MCF 10A (cell line): ENCODE data around the gene ADGRG6. TPM values are rescaled to one million over a fixed set of nuclear protein-coding genes. Genes with fewer than 3 reads are reported as not detected.

ENCODE experiments used
- BruUV-seq: library from RNA; stranded (reverse); fragments of 400-500 nt; replicated peaks from 2 replicates; lab custom pipeline; 2021; lab: Mats Ljungman, UMichigan
- CTCF ChIA-PET: fragments of 300-600 bp; sonication (Branson Sonifier 250); formaldehyde crosslinking; extraction: SDS; loops from one replicate; lab custom pipeline; 2021; ENCODE audit warnings: antibody characterized with exemption, inconsistent platforms; lab: Yijun Ruan, JAX
- POLR2A ChIA-PET: fragments of 300-600, 350-650 bp; sonication (Branson Sonifier 250); formaldehyde crosslinking; extraction: SDS; loops from one replicate; lab custom pipeline; 2020; ENCODE audit warnings: antibody characterized with exemption, inconsistent platforms; lab: Yijun Ruan, JAX
- DNase-seq: peaks from one replicate; pipeline ENCODE4 v3.0.0-alpha.2; 2018; ENCODE audit not compliant: unreplicated experiment
- H3K27ac Mint-ChIP-seq: one replicate; pipeline ENCODE4 v1.8.0; 2022; ENCODE audit warnings: mild to moderate bottlenecking, low read depth, mixed read lengths; ENCODE audit not compliant: unreplicated experiment
- H3K27me3 Mint-ChIP-seq: one replicate; pipeline ENCODE4 v1.8.0; 2022; ENCODE audit warnings: mixed read lengths; ENCODE audit not compliant: insufficient read depth, unreplicated experiment
- H3K36me3 Mint-ChIP-seq: one replicate; pipeline ENCODE4 v1.8.0; 2022; ENCODE audit warnings: mild to moderate bottlenecking, moderate library complexity, mixed read lengths; ENCODE audit not compliant: insufficient read depth, unreplicated experiment
- H3K4me1 Mint-ChIP-seq: one replicate; pipeline ENCODE4 v1.8.0; 2022; ENCODE audit warnings: mixed read lengths; ENCODE audit not compliant: insufficient read depth, unreplicated experiment
- H3K4me3 Mint-ChIP-seq: one replicate; pipeline ENCODE4 v1.8.0; 2022; ENCODE audit warnings: mild to moderate bottlenecking, moderate library complexity, mixed read lengths; ENCODE audit not compliant: unreplicated experiment
- H3K9me3 Mint-ChIP-seq: one replicate; pipeline ENCODE4 v1.8.0; 2022; ENCODE audit warnings: mixed read lengths; ENCODE audit not compliant: unreplicated experiment
- intact Hi-C: fragments of 100-400 bp; cut with micrococcal nuclease; formaldehyde crosslinking; loops from 2 replicates; pipeline ENCODE4 v1.14.1; 2022
- total RNA-seq: library from RNA; stranded (reverse); gene quantifications from 2 replicates; pipeline ENCODE4 v1.2.3, GENCODE V29; 2022
- TF ChIP-seq, protein P1 (sequence below): fragments of 200-600 bp; IDR thresholded peaks from one replicate; pipeline ENCODE4 v1.8.0; 2022; ENCODE audit warnings: antibody characterized with exemption, mild to moderate bottlenecking; ENCODE audit not compliant: unreplicated experiment

ADGRG6 gene
- total RNA-seq, 1 experiment from 2014 or later: 44.2 TPM

DNA sequence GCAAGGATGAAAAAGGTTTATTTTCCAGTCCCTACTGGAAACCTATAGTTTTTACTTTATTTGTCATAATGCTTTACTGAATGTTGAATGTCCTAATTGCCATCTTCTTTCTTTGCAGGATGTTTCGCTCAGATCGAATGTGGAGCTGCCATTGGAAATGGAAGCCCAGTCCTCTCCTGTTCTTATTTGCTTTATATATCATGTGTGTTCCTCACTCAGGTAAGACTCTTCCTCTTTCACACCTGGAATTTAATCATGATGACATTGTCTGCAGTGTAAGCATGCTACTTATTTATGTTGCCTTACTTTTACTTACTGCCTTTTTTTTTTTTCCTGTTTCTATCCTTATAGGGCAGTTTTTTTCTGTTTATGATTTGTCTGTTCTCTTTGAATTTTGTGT is 7.6 kb downstream of the ADGRG6 start:
- POLR2A ChIA-PET: interaction anchor here (1.5 to 3.1 kb wide), 3 partner anchors 7 to 68 kb away, joined by 4 to 9 read pairs (median 9); no protein-coding TSS in a partner anchor
- TF ChIP-seq, protein P1, sequence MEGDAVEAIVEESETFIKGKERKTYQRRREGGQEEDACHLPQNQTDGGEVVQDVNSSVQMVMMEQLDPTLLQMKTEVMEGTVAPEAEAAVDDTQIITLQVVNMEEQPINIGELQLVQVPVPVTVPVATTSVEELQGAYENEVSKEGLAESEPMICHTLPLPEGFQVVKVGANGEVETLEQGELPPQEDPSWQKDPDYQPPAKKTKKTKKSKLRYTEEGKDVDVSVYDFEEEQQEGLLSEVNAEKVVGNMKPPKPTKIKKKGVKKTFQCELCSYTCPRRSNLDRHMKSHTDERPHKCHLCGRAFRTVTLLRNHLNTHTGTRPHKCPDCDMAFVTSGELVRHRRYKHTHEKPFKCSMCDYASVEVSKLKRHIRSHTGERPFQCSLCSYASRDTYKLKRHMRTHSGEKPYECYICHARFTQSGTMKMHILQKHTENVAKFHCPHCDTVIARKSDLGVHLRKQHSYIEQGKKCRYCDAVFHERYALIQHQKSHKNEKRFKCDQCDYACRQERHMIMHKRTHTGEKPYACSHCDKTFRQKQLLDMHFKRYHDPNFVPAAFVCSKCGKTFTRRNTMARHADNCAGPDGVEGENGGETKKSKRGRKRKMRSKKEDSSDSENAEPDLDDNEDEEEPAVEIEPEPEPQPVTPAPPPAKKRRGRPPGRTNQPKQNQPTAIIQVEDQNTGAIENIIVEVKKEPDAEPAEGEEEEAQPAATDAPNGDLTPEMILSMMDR: no peak
- H3K36me3 Mint-ChIP-seq: no peaks in the 10 kb centered on the region
- H3K4me3 Mint-ChIP-seq: no peak overlapping the region
- H3K27ac Mint-ChIP-seq: no peak overlapping the region
- no peaks in the 10 kb centered on the region for H3K27me3 Mint-ChIP-seq
- no peak for DNase-seq
- CTCF ChIA-PET: interaction anchor here (0.7 kb wide), 1 partner anchor 67 kb away, joined by 3 read pairs; no protein-coding TSS in a partner anchor
- intact Hi-C loops: no loop called here
- no peaks in the 10 kb centered on the region for H3K9me3 Mint-ChIP-seq
- BruUV-seq: no TSS peak
- peaks cover 21% of the 10 kb centered on the region for H3K4me1 Mint-ChIP-seq

DNA sequence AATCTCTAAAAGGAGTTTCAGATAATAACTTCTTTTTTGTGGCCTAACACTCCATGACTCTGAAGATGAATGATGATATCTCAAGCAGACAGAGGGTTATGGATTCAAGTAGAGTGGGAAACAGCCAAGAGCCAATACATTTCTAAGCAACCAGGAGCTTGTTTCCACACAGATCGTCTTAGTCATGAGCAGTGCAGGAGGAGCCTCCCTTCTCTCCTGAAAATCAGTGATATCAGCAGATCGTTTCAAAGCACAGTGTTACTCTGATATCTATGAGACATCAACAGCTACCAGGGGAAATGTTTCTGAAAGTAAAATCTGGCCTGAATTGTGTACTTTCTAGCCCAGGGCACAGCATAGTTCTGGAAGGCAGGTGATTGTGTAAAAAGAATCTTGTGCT is 11.5 kb downstream of the ADGRG6 start:
- Mint-ChIP-seq H3K36me3 (no peaks in the 10 kb centered on the region), H3K27me3 (no peaks in the 10 kb centered on the region), H3K27ac (peak overlapping the region; percentile 57), H3K9me3 (no peaks in the 10 kb centered on the region), H3K4me3 (peak overlapping the region; percentile 15), H3K4me1 (peaks cover 11% of the 10 kb centered on the region)
- DNase-seq: peak; percentile 61
- intact Hi-C loops: no loop called here
- TF ChIP-seq, protein P1: no peak
- BruUV-seq: no TSS peak
- ChIA-PET POLR2A (interaction anchor here (0.6 to 3.0 kb wide), 9 partner anchors 9 to 144 kb away, joined by 3 to 48 read pairs (median 6); partner anchors contain the start of gene ADGRG6), CTCF (interaction anchor here (0.9 to 1.1 kb wide), 3 partner anchors 12 to 74 kb away, joined by 3 to 4 read pairs (median 3); no protein-coding TSS in a partner anchor)

DNA sequence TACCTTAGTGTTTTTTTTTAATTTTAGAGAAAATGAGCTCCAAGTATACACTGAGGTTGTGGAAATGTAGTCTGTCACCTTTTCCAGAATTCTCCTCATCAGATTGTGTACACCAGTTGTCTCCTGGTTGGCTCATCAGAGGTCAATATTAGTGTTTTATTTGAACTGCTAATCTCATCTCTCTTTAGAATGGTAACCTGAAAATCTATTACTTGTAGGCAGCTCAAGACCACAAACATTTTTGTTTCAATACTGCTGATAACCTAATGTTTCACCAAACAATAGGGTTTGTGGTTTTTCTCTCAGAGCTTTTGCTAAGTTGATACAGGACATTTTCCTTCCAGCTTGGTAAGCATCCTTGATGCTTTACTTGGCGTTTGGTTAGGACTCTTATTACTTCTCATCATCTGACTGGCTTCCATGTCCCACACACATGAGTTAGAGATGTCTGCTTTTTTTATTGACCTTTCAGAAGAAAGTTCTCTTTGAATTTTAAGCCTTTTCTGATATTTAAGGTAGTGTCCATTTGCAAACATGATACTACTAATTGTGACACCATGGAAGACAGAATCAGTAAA is 15.1 kb downstream of the ADGRG6 start:
- POLR2A ChIA-PET: interaction anchor here (1.0 to 1.7 kb wide), 5 partner anchors 8 to 58 kb away, joined by 3 to 4 read pairs (median 3); no protein-coding TSS in a partner anchor
- no peaks in the 10 kb centered on the region for H3K36me3 Mint-ChIP-seq

DNA sequence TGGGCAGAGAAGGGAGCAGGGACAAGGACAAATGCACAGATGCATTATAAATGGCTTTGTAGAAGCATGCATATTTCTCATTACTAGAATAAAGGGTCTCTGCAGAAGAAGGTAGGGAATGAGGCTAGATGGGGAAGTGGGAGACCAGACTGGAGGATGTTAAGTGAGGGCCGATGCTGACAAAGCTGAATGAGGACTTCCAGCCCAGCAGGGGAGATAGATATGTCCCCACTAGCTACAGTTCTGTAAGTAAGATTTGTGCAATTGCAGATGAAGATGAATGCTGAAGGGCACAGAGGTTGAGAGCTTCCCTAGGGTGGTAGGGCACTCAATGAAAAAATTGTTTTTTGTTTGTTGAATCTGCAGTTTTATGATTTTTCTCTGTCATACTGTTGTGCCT is 16.9 kb downstream of the ADGRG6 start:
- POLR2A ChIA-PET: interaction anchor here (1.1 to 1.8 kb wide), 2 partner anchors 11 to 51 kb away, joined by 3 to 9 read pairs; no protein-coding TSS in a partner anchor
- Mint-ChIP-seq H3K4me1 (peaks cover 14% of the 10 kb centered on the region), H3K27me3 (no peaks in the 10 kb centered on the region), H3K9me3 (no peaks in the 10 kb centered on the region), H3K36me3 (no peaks in the 10 kb centered on the region), H3K27ac (no peak overlapping the region), H3K4me3 (no peak overlapping the region)
- intact Hi-C loops: no loop called here
- CTCF ChIA-PET: no interaction called here
- TF ChIP-seq, protein P1: no peak
- BruUV-seq: no TSS peak
- DNase-seq: no peak

More for the DNA sequence above, 15.1 kb downstream of the ADGRG6 start:
- Mint-ChIP-seq H3K27ac (peak overlapping the region; percentile 59), H3K4me1 (peaks cover 7% of the 10 kb centered on the region), H3K9me3 (no peaks in the 10 kb centered on the region), H3K27me3 (no peaks in the 10 kb centered on the region), H3K4me3 (no peak overlapping the region)
- CTCF ChIA-PET: interaction anchor here (0.7 kb wide), 1 partner anchor 27 kb away, joined by 5 read pairs; no protein-coding TSS in a partner anchor
- intact Hi-C loops: no loop called here
- BruUV-seq: no TSS peak
- DNase-seq: no peak
- TF ChIP-seq, protein P1: no peak
